IPS-NIHi11 (cell line): ENCODE measurements around the gene TRIM10.
A peak's percentile ranks its signal among the peaks of the same experiment; 100 is the strongest.
"Not testable (repeated sequence)": the region's sequence is repeated elsewhere in the genome, so short reads cannot be mapped to it uniquely, and the experiment has no call there.

ENCODE experiments used
- DNase-seq: peaks from one replicate; pipeline ENCODE4 v3.0.0; 2012; ENCODE audit warnings: mixed read lengths, low spot score

Gene TRIM10

DNA sequence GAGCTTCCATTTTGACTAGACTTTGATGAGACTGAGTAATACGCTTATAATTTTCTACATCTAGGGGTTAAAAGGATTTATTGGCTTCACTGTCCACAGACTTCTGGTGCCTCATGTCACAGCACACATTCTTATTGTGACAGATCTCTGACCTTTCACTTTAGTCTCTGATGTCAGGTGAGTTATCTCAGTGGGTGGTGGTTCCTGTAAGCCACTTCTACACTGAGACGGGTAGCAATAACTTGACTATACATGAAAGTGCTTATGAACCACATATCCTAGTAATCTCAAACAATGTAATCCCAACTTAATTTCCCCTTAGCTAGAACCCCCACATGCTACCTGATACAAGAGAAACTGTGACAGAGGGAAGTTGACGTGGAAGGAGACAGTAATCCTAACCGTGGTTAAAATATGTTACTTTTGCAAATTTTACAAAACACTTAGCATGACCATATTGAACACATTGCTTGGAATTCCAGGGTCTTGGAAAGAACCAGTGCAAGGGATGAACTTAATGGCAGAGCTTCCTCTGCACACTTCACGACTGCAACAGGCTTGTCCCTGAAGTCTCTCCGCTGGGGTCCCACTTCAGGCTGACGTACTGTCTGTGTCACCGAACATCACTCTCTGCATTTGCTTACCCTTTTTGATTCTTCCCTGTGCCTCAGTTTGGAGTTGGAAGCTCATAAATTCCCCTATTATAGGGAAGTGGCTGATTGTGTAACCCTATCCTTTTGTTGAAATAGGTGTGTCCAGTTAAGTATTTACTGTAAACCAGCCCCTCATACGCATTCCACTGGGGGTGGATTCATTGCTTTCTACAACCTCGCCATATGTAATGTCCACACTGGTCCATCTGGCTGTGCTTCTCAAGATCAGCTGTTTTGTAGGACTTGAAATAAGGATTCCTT is 31.5 kb downstream of the TRIM10 start:
- no peak for DNase-seq

DNA sequence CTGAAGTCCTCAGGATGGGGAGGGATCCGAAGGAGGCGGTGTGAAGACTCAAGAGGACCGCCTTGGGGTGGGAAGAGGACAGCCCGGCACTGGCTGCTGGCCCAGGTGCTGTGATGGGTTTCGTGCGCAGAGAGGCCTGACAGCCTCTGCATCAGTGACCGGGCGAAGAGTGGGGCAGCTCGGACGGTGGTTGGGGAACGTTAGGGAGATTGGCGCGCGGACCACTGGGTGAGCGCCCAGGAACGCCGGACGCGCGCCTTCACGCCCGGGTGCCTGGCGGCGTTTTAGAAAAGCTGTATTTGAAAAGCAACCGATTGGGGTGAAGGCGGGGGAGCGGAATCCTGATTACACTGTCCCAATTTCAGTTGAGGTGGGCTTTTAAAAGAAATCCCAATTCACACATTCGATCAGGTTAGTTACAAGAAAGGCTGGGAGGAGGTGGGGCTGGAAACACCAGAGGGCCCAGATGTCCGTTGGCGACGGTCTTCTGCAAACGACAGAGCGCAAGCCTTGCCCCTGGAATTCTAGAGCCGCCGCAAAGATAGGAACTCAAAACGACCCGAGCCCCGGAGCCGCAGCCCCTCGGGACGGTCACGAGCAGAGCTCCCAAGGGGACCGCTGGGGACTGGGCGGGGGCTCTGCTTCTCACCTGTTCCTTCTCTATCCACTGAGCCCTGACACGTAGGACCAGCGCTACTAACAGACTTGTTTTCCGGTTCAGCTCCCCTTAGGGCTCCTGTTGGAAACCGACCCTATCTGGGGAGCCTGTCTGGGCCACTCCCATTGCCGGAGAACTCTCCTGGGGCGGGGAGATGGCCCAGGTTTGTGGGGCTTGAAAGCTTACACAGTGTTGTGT is 33.5 kb downstream of the TRIM10 start:
- peak; percentile 32 for DNase-seq

DNA sequence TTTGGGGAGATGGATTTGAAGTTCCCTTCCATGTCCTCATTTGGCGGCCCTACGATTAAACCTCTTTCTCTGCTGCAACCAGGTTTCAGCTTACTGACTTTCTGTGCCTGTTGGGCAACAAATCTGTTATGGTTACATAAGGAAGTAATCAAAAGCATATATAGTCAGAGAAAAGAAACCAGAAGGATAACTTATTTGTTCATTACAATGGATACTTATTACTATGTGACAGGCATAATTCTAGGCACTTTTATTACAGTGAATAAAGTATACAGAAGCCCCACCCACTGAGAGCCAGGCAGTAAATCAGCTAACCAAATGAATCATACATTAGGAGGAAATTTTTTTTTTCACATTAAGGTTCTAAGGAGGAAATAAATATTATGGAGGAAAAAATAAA is 38.5 kb downstream of the TRIM10 start:
- no peak for DNase-seq

DNA sequence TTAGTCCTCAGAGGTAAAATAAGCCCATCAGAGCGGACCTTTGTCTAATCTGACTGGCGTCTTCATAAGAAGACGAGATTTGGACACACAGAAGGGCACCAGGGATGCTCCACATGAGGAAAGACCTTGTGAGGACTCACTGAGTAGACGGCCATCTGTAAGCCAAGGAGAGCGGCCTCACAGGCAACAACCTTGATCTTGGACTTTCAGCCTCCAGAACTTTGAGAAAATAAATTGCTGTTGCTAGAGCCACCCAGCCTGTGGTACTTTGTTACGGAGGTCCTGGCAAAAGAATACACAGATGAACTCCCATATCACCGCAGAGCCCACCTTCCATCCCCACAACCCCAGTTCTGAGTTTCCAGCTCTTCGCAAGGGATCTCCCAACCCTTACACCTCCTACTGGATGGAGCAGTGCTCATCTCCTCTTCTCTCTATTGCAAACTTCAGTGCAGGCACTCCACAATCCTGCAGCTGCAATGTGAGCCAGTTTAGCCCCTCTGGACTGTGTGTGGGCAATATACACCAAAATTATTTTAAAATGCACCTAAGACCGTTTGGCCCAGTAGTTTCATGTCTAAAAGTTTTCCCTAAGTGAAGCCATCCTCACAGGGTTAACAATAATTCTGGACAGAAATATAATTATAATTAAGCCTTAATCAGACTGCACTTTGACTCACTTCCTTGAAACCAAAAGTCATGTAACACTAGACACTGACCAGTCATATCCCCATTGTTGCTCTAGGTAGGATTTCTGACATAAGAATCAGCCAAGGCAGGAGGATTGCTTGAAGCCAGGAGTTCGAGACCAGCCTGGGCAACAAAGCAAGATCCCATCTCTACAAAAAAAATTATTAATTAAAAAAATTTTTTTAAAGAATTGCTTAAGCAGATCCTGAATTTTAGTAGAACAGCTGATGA is 39.3 kb downstream of the TRIM10 start:
- no peak for DNase-seq

DNA sequence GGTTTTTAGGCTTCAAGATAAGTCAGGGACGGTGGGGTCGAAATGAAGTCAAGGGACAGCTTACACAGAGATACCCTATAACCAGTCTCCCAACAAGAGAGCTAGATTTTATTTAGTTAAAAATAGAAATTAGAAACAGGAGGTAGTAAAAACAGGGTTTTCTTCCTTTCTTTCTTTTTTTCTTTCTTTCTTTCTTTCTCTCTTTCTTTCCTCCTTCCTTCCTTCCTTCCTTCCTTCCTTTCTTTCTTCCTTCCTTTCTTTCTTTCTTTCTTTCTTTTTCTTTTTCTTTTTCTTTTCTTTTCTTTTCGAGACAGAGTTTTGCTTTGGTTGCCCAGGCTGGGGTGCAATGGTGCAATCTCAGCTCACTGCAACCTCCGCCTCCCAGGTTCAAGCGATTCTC is 42.3 kb downstream of the TRIM10 start:
- DNase-seq: not testable (repeated sequence)

DNA sequence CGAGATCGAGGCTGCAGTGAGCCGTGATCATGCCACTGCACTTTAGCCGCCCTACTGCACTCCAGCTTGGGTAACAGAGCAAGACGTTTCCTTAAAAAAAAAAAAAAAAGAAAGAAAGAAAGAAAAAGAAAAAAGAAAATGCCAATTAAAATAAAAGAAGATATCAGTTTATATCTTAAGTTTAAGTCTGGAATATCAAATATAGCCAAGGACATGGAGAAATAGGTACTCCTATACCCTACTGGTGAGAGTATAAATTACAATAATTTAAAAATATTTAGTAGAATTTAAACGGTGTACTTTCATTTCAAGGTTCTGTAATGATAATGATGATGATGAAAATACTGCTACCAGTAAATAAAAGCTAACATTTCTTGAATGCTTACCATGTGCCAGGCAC is 44.3 kb downstream of the TRIM10 start:
- DNase-seq: no peak

DNA sequence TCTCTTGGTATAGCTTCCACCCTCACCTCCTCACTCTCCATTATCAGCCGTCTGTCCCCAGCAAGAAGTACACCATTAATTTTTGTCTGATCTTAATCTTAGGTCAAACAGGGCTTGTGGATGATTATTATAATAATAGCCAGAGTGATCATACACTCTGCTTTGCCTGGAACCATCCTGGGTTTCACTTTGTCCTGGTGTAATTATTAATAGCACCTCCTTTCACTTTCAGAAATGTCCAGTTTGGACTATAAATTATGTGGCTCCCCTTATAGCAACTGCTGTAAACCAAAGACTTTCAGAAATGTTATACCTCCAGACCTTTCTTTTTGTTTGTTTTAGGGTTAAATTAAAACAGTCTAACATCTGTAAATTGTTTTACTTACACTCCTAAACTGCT is 47.2 kb downstream of the TRIM10 start:
- no peak for DNase-seq

DNA sequence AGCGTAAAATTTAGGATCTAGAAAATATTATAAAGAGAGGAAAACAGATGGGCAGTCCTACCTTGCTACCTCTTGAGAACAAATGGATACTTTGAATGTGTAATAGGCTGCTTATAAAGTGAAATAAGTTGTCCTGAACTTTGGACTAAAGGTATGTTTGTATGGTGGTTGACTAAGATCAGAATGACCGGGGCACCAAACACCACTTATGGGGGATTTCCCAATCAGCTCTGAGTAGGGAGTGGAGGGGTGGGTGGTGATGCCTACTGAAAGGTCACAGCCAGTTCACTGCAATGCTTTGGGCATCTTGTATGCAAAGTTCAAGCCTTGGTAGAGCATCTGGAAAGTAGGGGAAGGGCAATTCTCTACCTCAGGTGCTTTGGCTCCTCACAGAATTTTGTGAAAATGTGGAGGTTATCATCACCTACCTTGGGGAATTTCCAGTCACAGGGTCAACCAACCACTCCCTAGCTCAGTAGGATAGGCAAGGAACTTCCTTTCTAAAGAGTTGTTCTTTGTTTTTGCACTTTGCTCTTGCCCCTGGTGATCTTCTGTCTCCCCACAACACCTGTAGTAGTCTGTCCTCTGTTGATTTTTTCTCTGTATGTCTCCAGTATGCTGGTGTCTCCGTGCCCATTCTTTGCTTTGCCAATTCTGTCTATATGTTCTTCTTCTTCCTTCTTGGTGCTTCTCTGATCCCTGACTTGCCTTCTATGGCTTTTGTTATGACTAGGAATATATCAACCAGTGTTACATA is 47.8 kb downstream of the TRIM10 start, which contains the start of gene TRIM31:
Gene TRIM31, minus strand, starts transcription at position 88 of the 757 bp plus-strand sequence. CDS start 285 bp downstream, outside the sequence.
- DNase-seq: no peak

DNA sequence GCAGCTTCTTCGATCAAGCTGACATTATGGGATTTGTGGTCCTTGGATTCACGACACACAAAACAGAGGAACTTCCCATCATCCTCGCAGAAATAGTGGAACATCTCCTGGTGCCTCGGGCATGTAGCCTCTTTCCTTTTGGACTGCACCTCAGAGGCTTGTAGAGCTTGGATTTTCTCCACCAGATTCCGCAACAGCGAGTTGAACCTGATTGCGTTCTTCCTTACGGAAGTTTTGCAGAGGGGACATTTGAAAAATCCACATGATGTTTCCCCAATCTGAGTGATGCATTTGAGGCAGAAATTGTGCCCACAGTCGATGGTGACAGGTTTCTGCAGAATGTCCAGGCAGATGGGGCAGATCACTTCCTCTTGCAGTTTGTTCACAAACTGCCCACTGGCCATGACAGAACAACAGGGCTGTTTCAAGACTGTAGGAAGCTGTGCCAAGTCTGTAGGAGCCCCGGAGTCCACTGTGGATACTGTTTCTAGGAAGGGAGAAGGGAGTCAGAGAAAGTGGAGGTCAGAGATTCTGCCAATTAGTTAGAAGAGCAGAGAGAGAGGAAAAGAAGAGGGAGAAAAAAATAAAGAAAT is 48.5 kb downstream of the TRIM10 start:
- no peak for DNase-seq

DNA sequence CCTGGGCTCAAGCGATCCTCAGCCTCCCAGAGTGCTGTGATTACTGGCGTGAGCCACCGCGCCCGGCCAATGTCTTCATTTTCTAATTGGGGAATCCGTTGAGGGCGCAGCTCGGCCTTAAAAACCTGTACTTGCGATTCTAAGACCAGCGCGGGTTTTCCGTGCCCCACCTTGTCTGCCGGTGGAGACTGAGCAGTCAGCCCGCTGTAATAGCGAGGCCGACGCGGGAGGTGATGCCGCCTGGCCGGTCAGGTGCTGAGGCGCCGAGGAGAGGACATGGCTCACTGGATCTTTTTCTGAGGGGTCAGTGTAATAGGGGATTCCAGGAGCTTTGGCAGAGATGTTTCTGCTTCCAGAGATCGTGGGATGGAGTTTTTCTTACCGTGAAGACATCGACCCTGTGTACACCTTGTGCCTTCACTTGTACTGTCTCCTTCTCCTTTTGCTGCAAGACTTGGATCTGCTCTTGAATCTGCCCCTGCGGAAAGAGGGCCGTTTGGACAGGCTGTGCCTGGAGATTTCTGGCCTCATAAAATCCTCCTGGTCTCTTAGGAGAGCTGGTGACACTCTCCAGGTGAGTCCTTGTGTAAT is 49.6 kb downstream of the TRIM10 start:
- no peak for DNase-seq

DNA sequence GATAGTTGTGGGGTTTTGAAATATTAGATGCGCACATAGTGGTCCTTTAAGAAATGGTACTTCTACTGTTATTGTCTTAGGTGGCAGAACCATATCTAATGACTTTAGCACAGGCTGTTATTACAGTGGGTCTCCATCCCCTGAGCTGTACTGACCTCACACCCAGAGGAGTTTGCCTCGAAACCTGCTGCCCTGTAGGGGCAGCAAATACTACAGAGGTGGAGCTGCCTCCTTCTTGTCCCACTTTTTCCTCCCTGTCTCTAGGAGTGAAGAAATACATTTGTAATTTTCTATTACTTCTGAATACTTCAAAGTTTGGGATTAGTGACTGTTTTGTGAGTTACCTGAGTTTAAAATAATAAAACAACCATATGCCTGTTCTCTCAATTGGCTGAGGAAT is 56.4 kb downstream of the TRIM10 start:
- no peak for DNase-seq

DNA sequence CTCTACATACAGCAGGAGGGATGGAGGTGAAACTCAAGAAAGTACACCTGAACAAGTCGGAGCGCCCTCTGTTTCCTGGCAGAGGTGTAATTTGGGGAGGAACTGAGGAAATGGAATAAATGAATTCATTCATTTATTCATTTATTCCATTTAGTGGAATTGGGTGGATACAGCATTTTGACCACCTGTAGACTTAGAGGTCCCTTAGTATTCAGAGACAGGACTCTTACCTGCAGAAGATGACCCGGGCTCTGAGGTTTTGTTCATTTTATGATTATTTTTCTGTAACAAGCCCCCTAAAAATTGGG is 57.2 kb downstream of the TRIM10 start:
- no peak for DNase-seq

DNA sequence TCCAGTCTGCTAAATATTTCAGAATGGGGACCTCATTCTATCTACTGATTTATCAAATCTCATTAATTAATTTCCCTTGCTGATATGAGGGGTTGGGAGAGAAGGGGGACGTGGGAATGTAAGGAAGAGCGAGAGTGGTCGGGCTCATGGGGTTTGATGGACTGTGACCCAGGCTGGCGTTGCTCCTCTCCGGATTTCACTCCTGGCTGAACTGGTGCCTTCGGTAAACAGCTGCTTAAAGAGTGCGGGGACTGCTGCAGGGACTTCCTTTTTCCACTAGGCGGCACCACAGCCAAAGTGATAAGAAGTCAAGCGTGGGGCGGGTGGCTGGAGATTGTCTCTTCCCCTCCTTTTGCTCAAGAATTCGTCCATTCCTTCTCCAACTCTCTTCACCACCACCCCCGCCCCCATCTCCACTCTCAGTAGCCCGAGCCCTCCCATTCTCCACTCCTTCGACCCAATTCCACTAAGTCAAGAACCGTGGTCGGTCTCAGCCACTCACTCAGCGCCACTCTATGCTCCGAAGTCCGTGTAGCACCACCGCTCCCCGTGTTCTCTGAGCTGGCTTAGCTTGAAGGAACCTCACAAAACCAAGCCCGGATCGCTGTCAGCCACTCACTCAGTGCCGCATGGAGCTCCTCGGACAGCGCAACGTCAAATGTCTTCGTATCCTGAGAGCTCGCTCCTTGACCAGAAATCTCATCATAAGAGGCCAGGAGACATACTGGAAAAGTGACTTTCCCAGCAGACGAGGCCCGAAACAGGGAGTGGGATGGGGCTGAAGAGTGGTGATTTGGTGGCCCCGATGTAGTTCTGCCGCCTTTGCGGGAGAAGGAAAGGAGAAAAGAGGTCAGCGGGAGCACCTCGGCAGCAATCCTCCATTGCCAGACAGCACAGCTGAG is 57.8 kb downstream of the TRIM10 start:
- DNase-seq: peak; percentile 83

DNA sequence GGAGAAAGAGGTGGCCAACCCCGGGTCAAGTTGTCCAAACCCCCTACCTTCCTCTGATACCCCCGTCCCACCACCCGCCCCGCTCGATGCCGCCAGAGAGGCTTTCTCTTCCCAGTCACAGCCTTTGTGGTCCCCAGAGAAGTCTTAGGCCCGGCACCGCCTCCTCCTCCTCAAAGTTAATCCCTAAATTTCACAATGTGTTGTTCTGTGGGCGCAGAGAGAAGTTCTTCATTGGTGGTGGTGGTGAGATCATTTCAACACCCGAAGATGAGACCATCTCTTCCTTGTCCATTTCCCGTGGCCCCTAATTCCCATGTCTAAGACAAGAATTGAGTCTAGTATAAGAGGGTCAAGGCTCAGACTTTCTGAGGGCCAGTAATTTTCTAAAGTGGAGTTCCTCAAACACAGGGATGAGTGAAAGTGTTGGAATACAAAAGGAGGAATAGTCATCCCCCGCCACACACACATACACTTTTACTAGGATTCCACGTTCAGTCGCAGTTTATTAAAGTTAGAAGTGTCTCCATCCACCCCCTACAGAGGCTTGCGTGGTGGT is 58.5 kb downstream of the TRIM10 start:
- no peak for DNase-seq
